Activated T-helper 17 cell treated with anti-CD3 and anti-CD28 coated beads, Interleukin-2, amount 50 U/mL, for 72 hours (primary cell): ENCODE results near the gene DCTN3. TPM values are rescaled to one million over a fixed set of nuclear protein-coding genes. Genes with fewer than 3 reads are reported as not detected.

Source experiments
- ATAC-seq: fragments of 150-1000 bp; cut with Tn5 transposase; replicated peaks from 2 replicates; pipeline ENCODE4 v1.10.0; 2021; ENCODE audit warnings: mild to moderate bottlenecking, moderate library complexity
- H3K27ac Mint-ChIP-seq: one replicate; pipeline ENCODE4 v1.8.0; 2022; ENCODE audit warnings: mixed read lengths
- H3K27me3 Mint-ChIP-seq: one replicate; pipeline ENCODE4 v1.8.0; 2022; ENCODE audit warnings: mixed read lengths
- H3K36me3 Mint-ChIP-seq: one replicate; pipeline ENCODE4 v1.8.0; 2022; ENCODE audit warnings: low read depth, mild to moderate bottlenecking, mixed read lengths
- H3K4me1 Mint-ChIP-seq: one replicate; pipeline ENCODE4 v1.8.0; 2022; ENCODE audit warnings: mixed read lengths
- H3K4me3 Mint-ChIP-seq: one replicate; pipeline ENCODE4 v1.8.0; 2022; ENCODE audit warnings: mild to moderate bottlenecking, mixed read lengths
- H3K9me3 Mint-ChIP-seq: one replicate; pipeline ENCODE4 v1.8.0; 2022; ENCODE audit warnings: mixed read lengths
- total RNA-seq, 2 donors: library from RNA; stranded (reverse); gene quantifications; one replicate each; pipeline ENCODE4 v1.2.3, GENCODE V29; 2022

DCTN3 gene
- total RNA-seq, 2 donors from 2014 or later, result 78.4 to 96.4 TPM

- Mint-ChIP-seq H3K27ac (no peak overlapping the region), H3K4me3 (no peak overlapping the region), H3K4me1 (peaks cover 13% of the 10 kb centered on the region), H3K9me3 (no peaks in the 10 kb centered on the region), H3K36me3 (no peaks in the 10 kb centered on the region), H3K27me3 (peaks cover 57% of the 10 kb centered on the region)
- no peak for ATAC-seq
These were observed 40.5 kb downstream of the DCTN3 start for GRCh38 chr9:34579808-34580163.

GRCh38 chr9:34579104-34579807, 41.0 kb downstream of the DCTN3 start:
- no peak overlapping the region for H3K4me3 Mint-ChIP-seq
- no peaks in the 10 kb centered on the region for H3K36me3 Mint-ChIP-seq
- H3K27ac Mint-ChIP-seq, result no peak overlapping the region
- peaks cover 13% of the 10 kb centered on the region for H3K4me1 Mint-ChIP-seq
- H3K27me3 Mint-ChIP-seq, result peaks cover 59% of the 10 kb centered on the region
- no peak for ATAC-seq
- no peaks in the 10 kb centered on the region for H3K9me3 Mint-ChIP-seq

DNA sequence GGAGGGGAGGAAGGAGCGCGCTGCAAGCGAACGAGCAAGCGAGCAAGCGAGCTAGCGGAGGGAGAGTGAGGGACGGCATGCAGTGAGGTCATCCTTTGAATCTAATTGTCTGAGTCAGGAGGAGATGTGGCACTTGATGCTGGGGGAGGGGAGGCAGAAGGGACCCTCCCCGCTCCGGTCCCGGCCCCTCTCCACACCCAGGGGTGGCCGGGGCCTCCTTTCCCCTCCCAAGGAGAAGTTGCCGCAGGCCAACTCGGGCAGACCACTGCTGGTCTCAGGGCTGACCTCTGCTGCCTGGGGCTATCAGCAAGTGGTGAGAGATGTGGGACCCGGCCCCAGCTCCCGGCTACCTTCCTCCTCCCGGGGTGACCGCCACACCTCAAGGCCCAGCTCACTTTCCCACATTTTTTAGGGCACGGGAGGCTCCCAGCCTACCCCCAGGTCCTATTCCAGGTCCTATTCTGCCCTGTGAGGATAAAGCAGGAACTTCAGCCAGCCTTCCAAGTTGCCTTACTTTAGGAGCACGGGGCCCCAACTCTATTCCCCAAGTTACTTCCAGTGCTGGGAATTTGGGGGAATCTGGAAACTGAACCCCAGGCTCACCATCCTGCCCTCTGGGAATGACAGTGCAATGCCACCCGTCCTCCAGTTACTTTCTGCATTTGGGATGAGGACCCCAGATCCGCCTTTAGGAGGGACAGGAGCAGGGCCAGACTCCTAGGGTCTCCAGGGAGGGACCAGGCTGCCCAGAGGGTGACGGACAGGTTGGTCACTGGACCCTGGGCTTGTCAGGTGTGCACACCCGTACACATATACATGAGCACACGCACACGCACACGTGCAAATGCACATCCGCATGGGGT, 41.8 kb downstream of the DCTN3 start:
- Mint-ChIP-seq H3K4me1 (peaks cover 13% of the 10 kb centered on the region), H3K27me3 (peaks cover 65% of the 10 kb centered on the region), H3K9me3 (no peaks in the 10 kb centered on the region), H3K4me3 (peak overlapping the region; percentile 9), H3K27ac (no peak overlapping the region), H3K36me3 (no peaks in the 10 kb centered on the region)
- peak; percentile 46 for ATAC-seq

DNA sequence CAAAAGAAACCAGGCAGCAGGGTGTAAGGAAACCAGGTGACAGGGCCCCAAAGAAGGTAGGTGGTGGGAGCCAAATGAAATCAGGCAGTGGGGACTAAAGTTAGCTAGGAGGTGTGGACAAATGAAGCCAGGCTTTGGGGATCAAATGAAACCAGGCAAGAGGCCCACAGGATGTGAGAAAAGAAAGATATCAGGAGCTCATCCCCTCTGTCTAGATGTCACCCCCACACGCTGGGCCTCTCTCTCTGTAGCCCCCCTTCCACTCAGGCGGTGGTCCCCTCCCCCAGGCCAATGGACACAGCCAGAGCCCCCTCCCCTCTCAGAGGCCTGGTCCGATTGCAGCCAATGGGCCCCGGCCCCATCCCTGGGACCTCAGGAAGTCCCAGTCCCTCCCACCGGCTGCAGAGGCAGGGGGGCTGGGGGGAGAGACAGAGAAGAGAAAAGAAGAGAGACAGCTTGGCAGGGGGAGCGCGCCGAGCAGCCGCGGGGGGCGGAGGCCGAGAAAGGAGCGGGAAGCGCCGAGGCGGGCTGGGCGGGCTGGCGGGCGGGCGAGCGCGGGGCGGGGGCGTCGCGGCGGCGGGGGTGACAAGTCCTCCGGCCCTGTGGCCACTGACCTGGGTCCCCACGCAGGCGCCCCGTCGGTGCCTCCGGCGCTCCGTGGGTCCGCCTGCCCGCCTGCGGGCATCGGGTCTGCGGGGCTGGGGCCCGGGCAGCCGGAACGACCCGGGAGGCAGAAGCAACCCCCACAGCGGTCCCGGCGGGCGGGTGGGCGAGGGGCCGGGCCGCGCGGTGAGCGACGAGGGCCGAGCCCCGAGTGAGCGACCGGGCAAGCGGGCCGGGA, 42.7 kb downstream of the DCTN3 start:
- H3K27ac Mint-ChIP-seq, result no peak overlapping the region
- no peaks in the 10 kb centered on the region for H3K9me3 Mint-ChIP-seq
- H3K4me3 Mint-ChIP-seq, result peak overlapping the region; percentile 61
- no peak for ATAC-seq
- peaks cover 13% of the 10 kb centered on the region for H3K4me1 Mint-ChIP-seq
- no peaks in the 10 kb centered on the region for H3K36me3 Mint-ChIP-seq
- H3K27me3 Mint-ChIP-seq, result peaks cover 66% of the 10 kb centered on the region

DNA sequence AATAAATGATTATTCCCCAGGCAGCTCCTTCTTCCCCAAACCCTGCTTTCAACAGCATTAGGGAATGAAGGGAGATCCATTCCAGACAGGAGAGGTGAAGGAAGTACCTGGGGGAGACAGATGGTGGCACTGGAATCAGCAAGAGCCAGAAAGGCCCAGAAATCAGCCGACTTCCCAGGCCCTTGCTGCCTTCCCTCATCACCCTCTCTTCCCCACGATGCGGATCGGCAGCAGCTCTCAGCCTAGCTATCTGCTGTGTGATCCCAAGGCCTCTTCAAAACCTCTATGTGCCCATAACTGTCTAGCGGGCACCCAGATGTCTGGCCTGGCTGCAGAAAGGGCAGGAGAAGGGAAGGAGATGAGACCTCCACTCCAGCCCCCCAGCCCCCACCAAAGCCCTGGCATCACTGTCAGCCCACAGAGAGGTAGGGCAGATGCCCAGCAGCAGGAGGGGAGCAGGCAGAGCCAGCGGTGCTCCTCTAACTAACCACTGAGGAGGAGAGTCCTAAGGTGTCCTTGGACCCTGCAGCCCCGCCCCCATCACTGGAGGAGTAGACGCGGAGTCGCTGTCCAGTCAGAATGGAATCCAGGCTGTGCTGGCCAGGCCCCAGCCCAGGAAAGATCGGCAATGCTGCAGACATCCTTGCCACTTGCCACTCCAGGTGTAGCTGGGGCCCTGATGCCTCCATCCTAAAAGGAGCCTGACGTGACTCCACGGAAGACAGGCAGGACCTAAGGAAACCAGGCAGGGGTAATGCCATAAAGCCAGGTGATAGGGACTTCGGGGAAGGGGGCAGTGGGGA, 43.5 kb downstream of the DCTN3 start:
- no peak for ATAC-seq
- Mint-ChIP-seq H3K9me3 (no peaks in the 10 kb centered on the region), H3K4me3 (peak overlapping the region; percentile 61), H3K27ac (no peak overlapping the region), H3K27me3 (peaks cover 63% of the 10 kb centered on the region), H3K36me3 (no peaks in the 10 kb centered on the region), H3K4me1 (peaks cover 13% of the 10 kb centered on the region)

DNA sequence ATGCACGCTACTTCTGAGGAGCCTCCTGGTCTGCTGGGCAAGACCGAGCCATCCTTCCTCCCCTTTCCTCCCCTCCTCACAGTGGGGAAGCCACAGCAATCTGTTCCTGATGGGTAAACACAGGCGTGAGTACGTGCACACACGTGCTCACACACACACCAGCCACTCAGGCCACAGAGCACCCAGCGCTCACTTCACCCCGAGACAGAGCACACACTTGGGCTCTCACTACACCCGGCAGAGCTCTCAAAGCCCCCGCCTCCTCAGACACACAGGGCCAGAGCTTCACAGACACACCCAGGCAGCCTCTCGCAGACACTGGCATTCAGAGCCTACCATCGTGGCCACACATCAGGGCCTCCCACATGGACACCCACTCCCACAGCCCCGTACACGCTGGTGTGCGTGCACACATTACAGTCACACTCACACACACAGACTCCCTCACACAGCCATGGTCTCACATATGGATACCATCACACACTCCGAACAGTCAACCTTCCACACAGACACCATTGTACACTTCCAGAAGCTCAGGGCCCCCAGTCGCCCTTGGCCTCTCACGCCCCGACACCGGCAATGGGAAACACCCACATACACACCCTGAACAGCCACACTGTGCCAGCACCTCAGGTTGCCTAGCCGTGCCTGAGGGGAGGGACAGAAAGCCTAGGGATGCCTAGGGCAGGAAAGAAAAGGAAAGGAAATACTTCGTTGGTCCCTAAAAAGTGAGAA, 44.3 kb downstream of the DCTN3 start:
- Mint-ChIP-seq H3K4me3 (no peak overlapping the region), H3K27ac (no peak overlapping the region), H3K4me1 (peaks cover 13% of the 10 kb centered on the region), H3K27me3 (peaks cover 61% of the 10 kb centered on the region), H3K9me3 (no peaks in the 10 kb centered on the region), H3K36me3 (no peaks in the 10 kb centered on the region)
- no peak for ATAC-seq

GRCh38 chr9:34575241-34575640, 45.1 kb downstream of the DCTN3 start:
- peaks cover 13% of the 10 kb centered on the region for H3K4me1 Mint-ChIP-seq
- no peak overlapping the region for H3K4me3 Mint-ChIP-seq
- no peaks in the 10 kb centered on the region for H3K9me3 Mint-ChIP-seq
- H3K36me3 Mint-ChIP-seq, result no peaks in the 10 kb centered on the region
- H3K27me3 Mint-ChIP-seq, result peaks cover 57% of the 10 kb centered on the region
- no peak for ATAC-seq
- H3K27ac Mint-ChIP-seq, result no peak overlapping the region

DNA sequence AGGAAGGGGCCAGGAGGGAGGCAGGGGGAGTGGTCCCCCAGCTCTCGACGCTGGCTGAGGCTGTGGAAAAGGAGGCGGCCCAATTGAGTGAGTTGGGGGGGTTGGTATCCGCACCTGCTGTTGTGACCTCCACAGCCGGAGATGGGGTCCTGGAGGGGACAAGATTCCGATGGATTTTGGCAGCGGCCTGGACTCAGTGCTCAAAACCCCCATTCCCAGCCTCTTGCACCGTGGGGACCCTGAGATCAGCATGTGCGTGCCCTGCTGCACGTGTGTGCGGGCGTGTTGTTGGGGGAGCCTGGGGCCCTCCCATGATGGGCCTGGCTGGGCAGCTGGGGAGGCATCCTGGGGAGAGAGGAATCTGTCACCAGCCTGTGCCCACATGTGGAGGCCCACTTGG, 45.7 kb downstream of the DCTN3 start:
- no peak overlapping the region for H3K27ac Mint-ChIP-seq
- H3K27me3 Mint-ChIP-seq, result peaks cover 52% of the 10 kb centered on the region
- no peak overlapping the region for H3K4me3 Mint-ChIP-seq
- peaks cover 13% of the 10 kb centered on the region for H3K4me1 Mint-ChIP-seq
- H3K9me3 Mint-ChIP-seq, result no peaks in the 10 kb centered on the region
- H3K36me3 Mint-ChIP-seq, result no peaks in the 10 kb centered on the region
- ATAC-seq, result no peak

- no peak for ATAC-seq
- Mint-ChIP-seq H3K4me1 (peaks cover 13% of the 10 kb centered on the region), H3K9me3 (no peaks in the 10 kb centered on the region), H3K27me3 (peaks cover 44% of the 10 kb centered on the region), H3K27ac (no peak overlapping the region), H3K4me3 (no peak overlapping the region), H3K36me3 (no peaks in the 10 kb centered on the region)
These were observed 46.5 kb downstream of the DCTN3 start for GRCh38 chr9:34573599-34574325.

DNA sequence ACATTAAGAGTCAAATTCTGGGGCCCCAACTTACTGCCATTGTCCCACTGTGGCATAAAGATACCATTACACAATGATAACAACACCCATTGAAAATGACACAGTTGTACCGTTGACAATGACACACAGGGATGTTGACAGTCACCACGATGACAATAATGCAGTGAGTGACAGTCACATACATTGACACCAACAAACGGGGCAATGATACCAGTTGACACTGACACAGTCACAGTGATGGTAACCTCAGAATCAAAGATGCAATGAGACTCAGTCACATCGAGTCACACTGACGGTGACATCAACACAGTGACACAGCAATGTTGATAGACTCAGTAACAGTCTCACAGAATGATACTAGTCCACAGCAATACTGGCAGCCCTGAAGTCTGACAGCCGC, 47.7 kb downstream of the DCTN3 start:
- Mint-ChIP-seq H3K27ac (no peak overlapping the region), H3K4me1 (peaks cover 13% of the 10 kb centered on the region), H3K36me3 (no peaks in the 10 kb centered on the region), H3K9me3 (no peaks in the 10 kb centered on the region), H3K27me3 (peaks cover 46% of the 10 kb centered on the region), H3K4me3 (no peak overlapping the region)
- peak; percentile 65 for ATAC-seq

- peaks cover 45% of the 10 kb centered on the region for H3K27me3 Mint-ChIP-seq
- H3K4me3 Mint-ChIP-seq, result no peak overlapping the region
- no peaks in the 10 kb centered on the region for H3K9me3 Mint-ChIP-seq
- ATAC-seq, result no peak
- no peaks in the 10 kb centered on the region for H3K36me3 Mint-ChIP-seq
- no peak overlapping the region for H3K27ac Mint-ChIP-seq
- peaks cover 7% of the 10 kb centered on the region for H3K4me1 Mint-ChIP-seq
These were observed 48.2 kb downstream of the DCTN3 start for GRCh38 chr9:34572092-34572491.

DNA sequence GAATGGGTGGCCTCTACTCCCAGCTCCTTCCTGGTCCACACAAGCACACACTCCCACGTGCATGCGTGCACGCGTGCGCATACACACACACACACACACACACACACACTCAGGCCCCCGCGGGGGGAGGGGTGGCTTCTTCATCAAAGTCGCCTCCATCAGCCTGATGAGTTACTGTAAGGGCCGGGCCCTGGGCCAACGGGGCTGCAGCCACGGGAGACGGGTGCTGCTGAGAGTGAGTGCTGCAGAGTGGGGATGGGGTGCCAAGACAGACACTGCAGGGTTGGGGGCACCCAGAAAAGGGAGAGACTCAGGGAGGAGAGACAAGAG, 48.8 kb downstream of the DCTN3 start:
- Mint-ChIP-seq H3K9me3 (no peaks in the 10 kb centered on the region), H3K36me3 (no peaks in the 10 kb centered on the region), H3K27ac (no peak overlapping the region), H3K27me3 (peaks cover 45% of the 10 kb centered on the region), H3K4me3 (no peak overlapping the region), H3K4me1 (peaks cover 7% of the 10 kb centered on the region)
- no peak for ATAC-seq
